Endothelial cell of umbilical vein (primary cell): ENCODE data around the gene HSPBAP1. TPM values are rescaled to one million over a fixed set of nuclear protein-coding genes. Genes with fewer than 3 reads are reported as not detected.

Source experiments
- BruUV-seq: library from RNA; stranded (reverse); fragments of 400-500 nt; replicated peaks from 2 replicates; lab custom pipeline; 2021; lab: Mats Ljungman, UMichigan
- CTCF ChIA-PET: fragments of 300-600, 350-600 bp; sonication (Branson Sonifier 250); formaldehyde crosslinking; loops from one replicate; lab custom pipeline; 2021; ENCODE audit warnings: antibody characterized with exemption, inconsistent platforms; lab: Charles Lee
- POLR2A ChIA-PET: fragments of 300-600, 350-600 bp; sonication (Branson Sonifier 250); formaldehyde crosslinking; loops from one replicate; lab custom pipeline; 2021; ENCODE audit warnings: antibody characterized with exemption, inconsistent platforms; lab: Charles Lee
- DNase-seq: peaks from one replicate; pipeline ENCODE4 v3.0.0-alpha.2; 2011; ENCODE audit warnings: low read depth, low spot score
- FAIRE-seq: peaks from 2 replicates; lab custom pipeline; 2011; peaks lifted over from hg19 to GRCh38; lab: Jason Lieb, UNC
- H2AFZ ChIP-seq: 2 replicates; pipeline ENCODE4 v1.6.0; 2012; ENCODE audit warnings: low read depth, low read length, control low read depth, inconsistent platforms
- H3K27ac ChIP-seq: 2 replicates; pipeline ENCODE4 v1.5.1; 2011; ENCODE audit warnings: low read depth, mild to moderate bottlenecking, control low read depth, low read length, moderate library complexity; ENCODE audit not compliant: insufficient read depth
- H3K27me3 ChIP-seq, 2 experiments: 2 replicates each; pipeline versions ENCODE4 v1.6.0 to v1.6.1; 2011; ENCODE audit warnings: low read length in 2 of 2, mixed read lengths in 1 of 2; ENCODE audit not compliant: control insufficient read depth in 2 of 2, insufficient read depth in 2 of 2
- H3K36me3 ChIP-seq, 2 experiments: 2 replicates in 1 of 2; 3 replicates in 1 of 2; pipeline ENCODE4 v1.5.1; 2011; ENCODE audit warnings: low read length in 2 of 2, mild to moderate bottlenecking in 1 of 2, moderate library complexity in 1 of 2; ENCODE audit not compliant: control insufficient read depth in 2 of 2, insufficient read depth in 2 of 2; ENCODE audit errors: extremely low read depth in 1 of 2
- H3K4me1 ChIP-seq: 3 replicates; pipeline ENCODE4 v1.5.1; 2011; ENCODE audit warnings: mild to moderate bottlenecking, low read length; ENCODE audit not compliant: control insufficient read depth, insufficient read depth; ENCODE audit errors: extremely low read depth
- H3K4me2 ChIP-seq: 2 replicates; pipeline ENCODE4 v1.6.1; 2011; ENCODE audit warnings: low read length, control low read depth, mixed read lengths; ENCODE audit not compliant: insufficient read depth
- H3K4me3 ChIP-seq, 3 experiments: fragments of 200-600 bp in 1 of 3; sonication (generic), shearing (Covaris generic) in 1 of 3; replicated peaks in 1 of 3; 2 replicates each; pipeline ENCODE4 v1.5.1; 2011 to 2016; ENCODE audit warnings: control low read depth in 3 of 3, low read length in 3 of 3, mild to moderate bottlenecking in 2 of 3, inconsistent platforms in 1 of 3, low read depth in 1 of 3, moderate library complexity in 1 of 3; ENCODE audit not compliant: insufficient read depth in 1 of 3
- H3K79me2 ChIP-seq: 2 replicates; pipeline ENCODE4 v1.6.0; 2012; ENCODE audit warnings: low read length, inconsistent platforms; ENCODE audit not compliant: control insufficient read depth, insufficient read depth
- H3K9ac ChIP-seq: replicated peaks from 2 replicates; pipeline ENCODE3; 2011; ENCODE audit warnings: low read length, control low read depth; ENCODE audit not compliant: insufficient read depth; ENCODE audit errors: extremely low read depth
- H3K9me1 ChIP-seq: replicated peaks from 3 replicates; pipeline ENCODE4 v1.6.0; 2011; ENCODE audit warnings: mild to moderate bottlenecking, low read length; ENCODE audit not compliant: control insufficient read depth, insufficient read depth; ENCODE audit errors: extremely low read depth
- H3K9me3 ChIP-seq: replicated peaks from 2 replicates; pipeline ENCODE4 v1.5.1; 2012; ENCODE audit warnings: low read length, inconsistent platforms; ENCODE audit not compliant: control insufficient read depth, insufficient read depth
- H4K20me1 ChIP-seq: replicated peaks from 2 replicates; pipeline ENCODE3; 2011; ENCODE audit warnings: mild to moderate bottlenecking, low read length; ENCODE audit not compliant: control insufficient read depth, insufficient read depth; ENCODE audit errors: extremely low read depth
- EZH2 ChIP-seq: IDR thresholded peaks from 2 replicates; pipeline ENCODE4 v1.6.1; 2012; ENCODE audit warnings: borderline replicate concordance, low read depth, mild to moderate bottlenecking, moderate library complexity, low read length, inconsistent platforms; ENCODE audit not compliant: severe bottlenecking
- FOS ChIP-seq: IDR thresholded peaks from 2 replicates; pipeline ENCODE4 v1.6.1; 2011; ENCODE audit warnings: mild to moderate bottlenecking, low read length, moderate library complexity, borderline replicate concordance; ENCODE audit not compliant: insufficient read depth
- GATA2 ChIP-seq: IDR thresholded peaks from 2 replicates; pipeline ENCODE4 v1.7.0; 2011; ENCODE audit warnings: low read depth, mild to moderate bottlenecking, moderate library complexity, mixed read lengths, low read length; ENCODE audit not compliant: insufficient read length, insufficient read depth
- JUN ChIP-seq: IDR thresholded peaks from 2 replicates; pipeline ENCODE4 v1.6.1; 2011; ENCODE audit warnings: borderline replicate concordance, low read depth; ENCODE audit not compliant: insufficient read length, insufficient read depth
- MYC ChIP-seq: IDR thresholded peaks from one replicate; pipeline ENCODE4 v1.6.1; 2011; ENCODE audit warnings: mild to moderate bottlenecking, low read depth, low read length
- POLR2A ChIP-seq: IDR thresholded peaks from 2 replicates; pipeline ENCODE4 v1.6.1; 2012; ENCODE audit warnings: low read depth, mild to moderate bottlenecking, control low read depth, low read length
- POLR2AphosphoS5 ChIP-seq: IDR thresholded peaks from 2 replicates; pipeline ENCODE4 v1.6.1; 2012; ENCODE audit warnings: low read depth, mild to moderate bottlenecking, control low read depth, low read length, moderate library complexity; ENCODE audit not compliant: insufficient read depth
- dilution Hi-C: fragments of 300-500 bp; cut with MboI; formaldehyde crosslinking; loops from one replicate; pipeline ENCODE4 v1.15.0; 2019; ENCODE audit warnings: low sequenced_read_pairs; ENCODE audit not compliant: extremely low pct_ligation_motif_present
- intact Hi-C: fragments of 100-400 bp; cut with micrococcal nuclease; formaldehyde crosslinking; loops from one replicate; pipeline ENCODE4 v1.10.0; 2022
- polyA plus RNA-seq, 4 experiments: library from polyadenylated mRNA; depleted of rRNA in 3 of 4; stranded (reverse) in 3 of 4; unstranded in 1 of 4; fragments of >200 nt; gene quantifications; 2 replicates each; pipeline versions ENCODE4 v1.2.1 to v1.2.3, GENCODE V29; 2011 to 2012; ENCODE audit warnings: missing spikeins in 1 of 4
- total RNA-seq: library from RNA; stranded (reverse); gene quantifications from 2 replicates; pipeline ENCODE4 v1.2.3, GENCODE V29; 2021
- TF ChIP-seq, protein P1 (sequence below), 2 donors: IDR thresholded peaks; 1 replicate in 1 of 2; 2 replicates in 1 of 2; pipeline ENCODE4 v1.5.1; 2011; ENCODE audit warnings: low read length in 2 of 2, mild to moderate bottlenecking in 2 of 2, moderate library complexity in 2 of 2, control low read depth in 1 of 2, inconsistent platforms in 1 of 2, low read depth in 1 of 2; ENCODE audit not compliant: insufficient read depth in 1 of 2; ENCODE audit errors: extremely low read depth in 1 of 2
- TF ChIP-seq, protein P2 (sequence below): IDR thresholded peaks from 2 replicates; pipeline ENCODE4 v1.6.1; 2011; ENCODE audit not compliant: insufficient read depth, insufficient read length

Gene HSPBAP1
- total and polyA plus RNA-seq, 2 donors (not counting 3 experiments of a cell fraction or from before 2014, with no cell fraction given) = 5.3 to 10.6 TPM

DNA sequence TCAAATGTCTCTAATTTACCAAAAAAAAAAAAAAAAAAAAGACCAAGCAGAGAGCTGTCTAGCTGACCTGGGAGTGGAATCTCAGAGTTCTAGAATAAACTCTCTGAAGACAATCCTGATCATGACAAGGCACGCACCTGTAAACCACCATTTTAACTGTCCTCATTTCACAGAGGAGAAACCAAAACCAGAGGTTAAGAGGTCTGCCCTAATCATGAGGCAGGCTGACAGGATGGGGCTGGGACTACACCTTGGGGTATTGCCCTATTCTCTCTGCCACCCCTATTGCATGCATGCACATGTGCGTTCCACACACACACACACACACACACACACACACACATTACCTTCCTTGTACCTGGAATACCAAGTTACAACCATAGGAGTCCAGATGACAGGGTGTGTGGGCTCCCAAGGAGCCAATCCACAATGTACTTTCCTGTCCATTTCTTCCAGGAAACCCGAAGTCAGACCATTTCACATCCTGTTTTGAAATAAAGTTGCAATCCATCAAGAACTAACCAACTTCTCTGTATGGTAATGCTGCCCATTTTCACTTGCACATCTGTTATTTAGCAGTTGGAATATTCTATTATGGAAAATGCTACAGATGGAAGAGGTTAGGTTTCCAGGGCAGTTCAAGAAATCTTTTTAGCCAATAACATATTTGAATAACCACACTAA, 34.6 kb downstream of the HSPBAP1 start:
- CTCF ChIA-PET = interaction anchor here (0.6 to 1.7 kb wide), 3 partner anchors 10 to 499 kb away, joined by 3 to 4 read pairs (median 3); no protein-coding TSS in a partner anchor
- intact Hi-C loops (loop anchor here (10.0 kb wide), 1 partner anchor 496 kb away; no protein-coding TSS in a partner anchor), dilution Hi-C loops (no loop called here)
- no peak overlapping the region for H3K4me3 ChIP-seq
- peak; percentile 31 for DNase-seq
- H3K27me3 ChIP-seq = no peaks in the 10 kb centered on the region
- no peaks in the 10 kb centered on the region for H3K9me3 ChIP-seq
- H4K20me1 ChIP-seq = no peaks in the 10 kb centered on the region
- no peak overlapping the region for H3K27ac ChIP-seq
- peak; percentile 55 for FAIRE-seq
- H3K4me1 ChIP-seq = no peaks in the 10 kb centered on the region
- BruUV-seq = no TSS peak
- no peak overlapping the region for H2AFZ ChIP-seq
- no peaks in the 10 kb centered on the region for H3K79me2 ChIP-seq
- no peak overlapping the region for H3K9ac ChIP-seq
- TF ChIP-seq JUN = no peak
- no peak for TF ChIP-seq GATA2
- TF ChIP-seq, protein P1, sequence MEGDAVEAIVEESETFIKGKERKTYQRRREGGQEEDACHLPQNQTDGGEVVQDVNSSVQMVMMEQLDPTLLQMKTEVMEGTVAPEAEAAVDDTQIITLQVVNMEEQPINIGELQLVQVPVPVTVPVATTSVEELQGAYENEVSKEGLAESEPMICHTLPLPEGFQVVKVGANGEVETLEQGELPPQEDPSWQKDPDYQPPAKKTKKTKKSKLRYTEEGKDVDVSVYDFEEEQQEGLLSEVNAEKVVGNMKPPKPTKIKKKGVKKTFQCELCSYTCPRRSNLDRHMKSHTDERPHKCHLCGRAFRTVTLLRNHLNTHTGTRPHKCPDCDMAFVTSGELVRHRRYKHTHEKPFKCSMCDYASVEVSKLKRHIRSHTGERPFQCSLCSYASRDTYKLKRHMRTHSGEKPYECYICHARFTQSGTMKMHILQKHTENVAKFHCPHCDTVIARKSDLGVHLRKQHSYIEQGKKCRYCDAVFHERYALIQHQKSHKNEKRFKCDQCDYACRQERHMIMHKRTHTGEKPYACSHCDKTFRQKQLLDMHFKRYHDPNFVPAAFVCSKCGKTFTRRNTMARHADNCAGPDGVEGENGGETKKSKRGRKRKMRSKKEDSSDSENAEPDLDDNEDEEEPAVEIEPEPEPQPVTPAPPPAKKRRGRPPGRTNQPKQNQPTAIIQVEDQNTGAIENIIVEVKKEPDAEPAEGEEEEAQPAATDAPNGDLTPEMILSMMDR (IDR thresholded peaks at IDR 0.05; ENCODE audit: extremely low read depth in 1 of 2, insufficient read depth in 1 of 2, low read depth in 1 of 2, low read length in 2 of 2) = no peak
- no peak for TF ChIP-seq POLR2AphosphoS5
- TF ChIP-seq, protein P2, sequence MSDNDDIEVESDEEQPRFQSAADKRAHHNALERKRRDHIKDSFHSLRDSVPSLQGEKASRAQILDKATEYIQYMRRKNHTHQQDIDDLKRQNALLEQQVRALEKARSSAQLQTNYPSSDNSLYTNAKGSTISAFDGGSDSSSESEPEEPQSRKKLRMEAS = no peak
- no peak for TF ChIP-seq FOS
- no peak for TF ChIP-seq POLR2A
- TF ChIP-seq MYC = no peak
- TF ChIP-seq EZH2 = no peak
- H3K36me3 ChIP-seq = no peaks in the 10 kb centered on the region
- no peak overlapping the region for H3K4me2 ChIP-seq
- POLR2A ChIA-PET = no interaction called here
- no peaks in the 10 kb centered on the region for H3K9me1 ChIP-seq
